Ovary (tissue), 9 donors: ENCODE data around the gene PPP1CA. TPM values are rescaled to one million over a fixed set of nuclear protein-coding genes. Genes with fewer than 3 reads are reported as not detected.

Experiments
- DNase-seq, 5 donors: peaks; one replicate each; pipeline ENCODE4 v3.0.0-alpha.2; 2019 to 2020
- H3K27ac ChIP-seq, 2 donors: fragments of 200-600 bp; one replicate each; pipeline versions ENCODE4 v1.5.1 to v1.8.0; 2019 to 2022
- H3K27me3 ChIP-seq: fragments of 200-600 bp; one replicate; pipeline ENCODE4 v1.8.0; 2022
- H3K36me3 ChIP-seq: fragments of 200-600 bp; sonication (generic); one replicate; pipeline ENCODE4 v1.5.1; 2019
- H3K4me1 ChIP-seq: one replicate; pipeline ENCODE4 v1.8.1; 2013; ENCODE audit warnings: mild to moderate bottlenecking, moderate library complexity; ENCODE audit not compliant: insufficient read depth
- H3K4me3 ChIP-seq: fragments of 200-600 bp; sonication (generic); one replicate; pipeline ENCODE4 v1.5.1; 2017
- H3K9me3 ChIP-seq, 2 donors: fragments of 200-600 bp in 1 of 2; sonication (generic) in 1 of 2; one replicate each; pipeline versions ENCODE4 v1.5.1 to v1.8.1; 2013 to 2019; ENCODE audit warnings: mild to moderate bottlenecking in 1 of 2, moderate library complexity in 1 of 2
- EP300 ChIP-seq: sonication (generic); formaldehyde crosslinking; IDR thresholded peaks from one replicate; pipeline ENCODE4 v1.6.1; 2017; ENCODE audit warnings: antibody characterized with exemption
- POLR2A ChIP-seq: fragments of 450-650 bp; IDR thresholded peaks from one replicate; pipeline ENCODE4 v1.6.1; 2017; ENCODE audit warnings: antibody characterized with exemption, mild to moderate bottlenecking, moderate library complexity
- WGBS, 3 donors: extraction: QIAGEN DNeasy Blood & Tissue Kit in 1 of 3; methylation state at CpG; one replicate each; pipeline versions ENCODE4 v1.1.5 to v1.1.7; 2013 to 2017; 5-methylcytosine and 5-hydroxymethylcytosine counted together
- intact Hi-C, 4 donors: fragments of 100-400 bp; cut with DNase I; formaldehyde crosslinking; loops; one replicate each; pipeline versions ENCODE4 v1.11.0 to v1.15.1; 2022 to 2023
- polyA plus RNA-seq, 2 donors: library from polyadenylated mRNA; stranded (reverse); fragments of 200-250 nt in 1 of 2; fragments of 350-450 nt in 1 of 2; fragmentation: Illumina TruSeq in 1 of 2; extraction: RNeasy Lipid Tissue Mini Kit (QIAGEN cat#74804) in 1 of 2; gene quantifications; one replicate each; pipeline ENCODE4 v1.2.3, GENCODE V29; 2013 to 2014
- total RNA-seq, 7 donors: library from RNA; depleted of rRNA in 2 of 7; stranded (reverse); fragments of >200 nt in 2 of 7; fragmentation: NEBNext Ultra II Directional in 3 of 7; extraction: Animal tissue kit (Norgen Biotek cat#: 25700) in 3 of 7; gene quantifications; one replicate each; pipeline versions ENCODE4 v1.1.0 to v1.2.4, GENCODE V29; 2016 to 2023
- TF ChIP-seq, protein P1 (sequence below), 3 donors: fragments of 450-650 bp in 2 of 3; fragments of 200-600 bp in 1 of 3; IDR thresholded peaks; one replicate each; pipeline versions ENCODE4 v1.5.1 to v1.8.0; 2016 to 2022; ENCODE audit warnings: antibody characterized with exemption in 3 of 3, mild to moderate bottlenecking in 1 of 3
- donor health status: DM: no; HTN: no; CAD: no; lungs with moderate emphysema.
- donor health status: DM: no; HTN: no; CAD: no.
- donor health status: Bipolar disorder and iron deficiency.
- donor health status: DM: yes; HTN: yes; CAD: no.
- donor health status: DM: no; HTN: no; CAD: no.
- donor health status: DM: yes; HTN: yes; CAD: no.

PPP1CA gene
- total and polyA plus RNA-seq, 9 donors = 32.2 to 86.9 (median 54.9) TPM

DNA sequence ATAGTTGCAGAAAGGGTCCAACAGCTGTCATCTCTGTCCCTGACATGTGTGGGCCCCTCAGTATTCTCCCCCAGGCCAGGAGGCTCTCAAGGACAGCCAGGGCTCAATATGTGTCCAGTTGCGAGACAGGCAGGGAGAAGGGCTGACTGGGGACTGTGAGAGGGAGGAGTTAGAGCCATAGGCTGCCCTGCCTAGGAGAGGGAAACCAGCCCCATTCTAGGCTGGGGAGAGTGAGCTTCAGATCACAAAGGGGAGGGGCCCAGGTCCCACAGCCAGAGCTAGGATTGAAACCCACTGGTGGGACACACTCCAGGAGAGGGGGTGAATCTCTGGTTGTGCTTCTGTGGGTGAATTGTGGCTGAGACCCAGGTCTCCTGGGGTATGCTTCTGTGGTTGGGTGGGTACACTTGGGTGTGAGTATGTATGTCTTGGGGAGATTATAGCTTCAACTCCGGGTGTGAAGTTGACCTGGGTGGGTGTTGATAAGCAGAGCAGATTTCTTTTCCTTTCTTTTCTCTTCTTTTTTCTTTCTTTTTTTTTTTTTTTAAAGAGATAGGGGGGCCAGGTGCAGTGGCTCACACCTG is 11.7 kb upstream of the PPP1CA start:
- no peak overlapping the region for H3K27ac ChIP-seq
- H3K27me3 ChIP-seq = peaks cover 2% of the 10 kb centered on the region
- no peaks in the 10 kb centered on the region for H3K9me3 ChIP-seq
- 41 to 54% (median 43%) methylated on average over 2 of the region's 2 CpGs for WGBS, 3 donors
- intact Hi-C loops = no loop called here
- TF ChIP-seq, protein P1, sequence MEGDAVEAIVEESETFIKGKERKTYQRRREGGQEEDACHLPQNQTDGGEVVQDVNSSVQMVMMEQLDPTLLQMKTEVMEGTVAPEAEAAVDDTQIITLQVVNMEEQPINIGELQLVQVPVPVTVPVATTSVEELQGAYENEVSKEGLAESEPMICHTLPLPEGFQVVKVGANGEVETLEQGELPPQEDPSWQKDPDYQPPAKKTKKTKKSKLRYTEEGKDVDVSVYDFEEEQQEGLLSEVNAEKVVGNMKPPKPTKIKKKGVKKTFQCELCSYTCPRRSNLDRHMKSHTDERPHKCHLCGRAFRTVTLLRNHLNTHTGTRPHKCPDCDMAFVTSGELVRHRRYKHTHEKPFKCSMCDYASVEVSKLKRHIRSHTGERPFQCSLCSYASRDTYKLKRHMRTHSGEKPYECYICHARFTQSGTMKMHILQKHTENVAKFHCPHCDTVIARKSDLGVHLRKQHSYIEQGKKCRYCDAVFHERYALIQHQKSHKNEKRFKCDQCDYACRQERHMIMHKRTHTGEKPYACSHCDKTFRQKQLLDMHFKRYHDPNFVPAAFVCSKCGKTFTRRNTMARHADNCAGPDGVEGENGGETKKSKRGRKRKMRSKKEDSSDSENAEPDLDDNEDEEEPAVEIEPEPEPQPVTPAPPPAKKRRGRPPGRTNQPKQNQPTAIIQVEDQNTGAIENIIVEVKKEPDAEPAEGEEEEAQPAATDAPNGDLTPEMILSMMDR (IDR thresholded peaks at IDR 0.05) = no peak
- TF ChIP-seq EP300 (no peak), POLR2A (no peak)
- H3K4me1 ChIP-seq = no peaks in the 10 kb centered on the region
- DNase-seq = no peak
- no peak overlapping the region for H3K4me3 ChIP-seq
- no peaks in the 10 kb centered on the region for H3K36me3 ChIP-seq

DNA sequence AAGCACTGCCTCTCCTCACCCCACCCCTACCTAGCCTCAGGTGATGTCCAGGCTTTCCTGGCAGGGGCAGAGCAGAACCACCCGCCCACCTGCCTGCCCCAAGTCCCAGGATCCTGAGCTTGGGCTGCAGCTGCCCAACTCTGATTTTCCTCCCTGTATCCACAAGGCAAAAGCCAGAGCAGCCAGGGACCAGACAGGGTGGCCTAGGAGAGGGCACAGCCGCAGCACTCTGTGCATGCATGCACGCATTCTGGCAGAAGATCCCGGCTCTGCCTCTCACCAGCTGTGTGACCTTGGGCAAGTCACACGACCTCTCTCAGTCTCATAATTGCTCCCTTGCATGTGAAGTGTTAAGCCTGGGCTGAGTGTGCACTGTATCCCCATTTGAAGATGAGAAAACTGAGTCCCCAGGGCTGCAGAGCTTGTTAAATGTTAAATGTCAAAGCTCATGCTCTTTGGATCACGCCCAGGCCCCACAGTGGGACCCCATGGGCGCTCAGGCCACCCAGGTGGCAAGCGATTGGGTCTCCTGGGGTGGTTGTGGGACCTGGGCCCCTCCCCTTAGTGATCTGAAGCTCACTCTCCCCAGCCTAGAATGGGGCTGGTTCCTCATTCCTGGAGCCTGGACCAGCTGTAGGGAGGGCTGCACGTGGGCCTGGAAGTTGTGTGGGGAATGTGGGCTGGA is 11.0 kb upstream of the PPP1CA start:
- Histone ChIP-seq H3K36me3 (no peaks in the 10 kb centered on the region), H3K27ac (no peak overlapping the region), H3K9me3 (no peaks in the 10 kb centered on the region), H3K27me3 (peaks cover 2% of the 10 kb centered on the region), H3K4me3 (no peak overlapping the region), H3K4me1 (no peaks in the 10 kb centered on the region)
- intact Hi-C loops = no loop called here
- 34 to 41% (median 40%) methylated on average over 9 of the region's 9 CpGs for WGBS, 3 donors
- TF ChIP-seq, protein P1 (IDR thresholded peaks at IDR 0.05) = no peak
- TF ChIP-seq POLR2A (no peak), EP300 (no peak)
- DNase-seq = no peak

DNA sequence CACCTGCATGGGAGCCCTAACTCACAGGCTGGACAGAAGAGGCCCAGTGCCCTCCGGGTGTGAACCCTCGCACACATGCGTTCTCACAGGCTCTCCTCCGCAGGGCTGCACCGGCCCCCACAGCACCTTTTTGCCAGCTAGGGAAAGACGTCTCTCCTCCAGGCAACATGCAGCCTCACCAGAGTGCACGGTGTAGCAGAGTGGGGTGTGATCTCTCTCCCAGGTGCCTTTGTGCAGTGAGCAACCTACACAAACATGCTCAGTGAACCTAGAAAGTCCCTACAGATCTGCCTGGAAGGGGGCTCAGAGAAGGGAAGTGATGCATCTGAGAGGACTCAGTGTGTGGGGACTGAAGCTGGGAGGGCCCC is 10.1 kb upstream of the PPP1CA start:
- H3K27me3 ChIP-seq = peaks cover 2% of the 10 kb centered on the region
- H3K27ac ChIP-seq = no peak overlapping the region
- DNase-seq = no peak
- H3K4me3 ChIP-seq = no peak overlapping the region
- H3K9me3 ChIP-seq = no peaks in the 10 kb centered on the region
- H3K36me3 ChIP-seq = no peaks in the 10 kb centered on the region
- no peaks in the 10 kb centered on the region for H3K4me1 ChIP-seq
- intact Hi-C loops = no loop called here
- WGBS, 3 donors = 5 to 19% (median 7%) methylated on average over 7 of the region's 7 CpGs
- no peak for TF ChIP-seq EP300
- TF ChIP-seq, protein P1 (IDR thresholded peaks at IDR 0.05) = no peak
- TF ChIP-seq POLR2A = no peak

DNA sequence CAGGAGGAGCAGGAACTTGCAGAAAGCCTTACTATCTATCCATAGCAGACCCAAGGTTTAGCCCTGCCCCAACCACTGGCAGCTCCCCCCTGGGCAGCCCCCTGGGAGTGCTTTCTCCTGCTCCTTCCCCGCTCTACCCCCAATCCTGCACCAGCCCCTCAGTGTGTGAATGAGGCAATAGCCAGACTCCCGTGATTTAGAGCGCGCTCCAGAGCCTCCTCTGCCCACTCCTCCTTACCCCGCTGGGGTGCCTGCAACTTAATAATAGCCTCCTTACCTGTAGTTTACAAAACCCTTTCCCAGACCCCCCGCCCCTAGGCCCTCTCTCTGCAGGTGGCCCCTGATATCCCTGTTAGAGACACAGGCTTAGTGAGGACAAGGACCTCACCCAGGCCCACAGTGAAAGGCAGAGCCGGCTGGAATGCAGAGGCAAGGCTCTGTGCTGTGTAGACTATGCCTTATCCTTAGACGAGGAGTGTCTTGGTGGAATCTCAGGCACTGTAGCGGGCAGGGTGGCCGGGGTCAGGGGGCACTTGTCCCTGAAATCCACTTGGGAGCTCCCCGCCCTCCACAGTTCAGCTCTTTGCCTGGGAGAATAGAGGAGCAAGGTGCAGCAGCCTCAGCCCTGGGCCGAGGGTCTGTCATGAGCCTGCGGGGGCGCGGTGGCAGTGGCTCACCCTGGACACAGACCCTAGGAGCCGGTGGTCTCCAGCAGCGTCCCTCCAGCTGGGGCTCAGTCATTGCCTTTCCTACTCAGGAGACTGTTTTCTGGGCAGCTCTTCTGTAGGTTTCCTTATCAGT is 9.5 kb upstream of the PPP1CA start:
- Histone ChIP-seq H3K27me3 (peaks cover 2% of the 10 kb centered on the region), H3K9me3 (no peaks in the 10 kb centered on the region), H3K4me1 (no peaks in the 10 kb centered on the region), H3K4me3 (no peak overlapping the region), H3K27ac (no peak overlapping the region), H3K36me3 (no peaks in the 10 kb centered on the region)
- intact Hi-C loops = no loop called here
- WGBS, 3 donors = 51 to 60% (median 51%) methylated on average over 17 of the region's 17 CpGs
- TF ChIP-seq EP300 (no peak), POLR2A (no peak)
- TF ChIP-seq, protein P1 (IDR thresholded peaks at IDR 0.05) = no peak
- no peak for DNase-seq
